HCT116 (cell line): Measurements from ENCODE around the gene BPTF. TPM values are rescaled to one million over a fixed set of nuclear protein-coding genes. Genes with fewer than 3 reads are reported as not detected.

ENCODE experiments used
- ATAC-seq: fragments of 200-7000 bp; cut with Tn5 transposase; 2 replicates; pipeline ENCODE4 v1.9.1; 2020; ENCODE audit warnings: mild to moderate bottlenecking, moderate library complexity
- BruUV-seq: library from RNA; stranded (reverse); fragments of 400-500 nt; replicated peaks from 2 replicates; lab custom pipeline; 2021; lab: Mats Ljungman, UMichigan
- CTCF ChIA-PET: fragments of 300-600 bp; sonication (Branson Sonifier 250); formaldehyde crosslinking; loops from one replicate; lab custom pipeline; 2021; ENCODE audit warnings: antibody characterized with exemption; lab: Charles Lee
- POLR2A ChIA-PET: fragments of 300-600, 350-600 bp; sonication (Branson Sonifier 250); formaldehyde crosslinking; loops from one replicate; lab custom pipeline; 2021; ENCODE audit warnings: antibody characterized with exemption; lab: Charles Lee
- RAD21 ChIA-PET, 2 experiments: fragments of 300-600 bp; sonication (Branson Sonifier 250); formaldehyde crosslinking; loops; one replicate each; lab custom pipeline; 2023; ENCODE audit warnings: low total read pairs in 2 of 2; ENCODE audit not compliant: uncharacterized antibody in 2 of 2, unreplicated experiment in 2 of 2, low non-redundant PET in 1 of 2; lab: Charles Lee
- DNase-seq: peaks from one replicate; pipeline ENCODE4 v3.0.0-alpha.2; 2010; ENCODE audit warnings: low read depth, low spot score
- H2AFZ ChIP-seq: fragments of 200-600 bp; shearing (Covaris generic), sonication (generic); 2 replicates; pipeline ENCODE4 v1.6.1; 2017; ENCODE audit warnings: low read depth, mixed run types, mixed read lengths, antibody characterized with exemption, low read length; ENCODE audit not compliant: poor library complexity, severe bottlenecking
- H3K27ac ChIP-seq: 2 replicates; pipeline ENCODE4 v1.5.1; 2012; ENCODE audit warnings: low read depth, low read length
- H3K27me3 ChIP-seq: fragments of 200-600 bp; sonication (generic); 2 replicates; pipeline ENCODE4 v1.6.1; 2016; ENCODE audit warnings: mixed run types, low read length, mixed read lengths; ENCODE audit not compliant: insufficient read depth
- H3K36me3 ChIP-seq, 2 experiments: fragments of 200-500 bp in 1 of 2; fragments of 200-600 bp in 1 of 2; sonication (Bioruptor generic) in 1 of 2; sonication (generic) in 1 of 2; 2 replicates each; pipeline versions ENCODE4 v1.5.1 to v1.6.1; 2014 to 2016; ENCODE audit warnings: low read length in 2 of 2, inconsistent platforms in 1 of 2, mixed read lengths in 1 of 2, mixed run types in 1 of 2; ENCODE audit not compliant: insufficient read depth in 2 of 2, control insufficient read depth in 1 of 2
- H3K4me1 ChIP-seq, 2 experiments: fragments of 200-600 bp in 1 of 2; sonication (generic) in 1 of 2; 2 replicates each; pipeline versions ENCODE4 v1.5.1 to v1.6.1; 2012 to 2017; ENCODE audit warnings: low read length in 2 of 2, inconsistent platforms in 1 of 2, mild to moderate bottlenecking in 1 of 2, mixed read lengths in 1 of 2, mixed run types in 1 of 2, moderate library complexity in 1 of 2; ENCODE audit not compliant: insufficient read depth in 2 of 2, control insufficient read depth in 1 of 2
- H3K4me2 ChIP-seq: fragments of 200-600 bp; sonication (generic); 2 replicates; pipeline ENCODE4 v1.6.1; 2017; ENCODE audit warnings: mixed run types, low read length, mixed read lengths
- H3K4me3 ChIP-seq, 2 experiments: fragments of 200-600 bp in 1 of 2; sonication (generic) in 1 of 2; replicated peaks in 1 of 2; 2 replicates each; pipeline ENCODE4 v1.5.1; 2011 to 2016; ENCODE audit warnings: low read length in 2 of 2, control low read depth in 1 of 2, low read depth in 1 of 2, mild to moderate bottlenecking in 1 of 2, mixed read lengths in 1 of 2, mixed run types in 1 of 2
- H3K79me2 ChIP-seq: fragments of 200-600 bp; sonication (generic); 2 replicates; pipeline ENCODE4 v1.6.1; 2017; ENCODE audit warnings: mild to moderate bottlenecking, mixed run types, low read length, moderate library complexity, mixed read lengths; ENCODE audit not compliant: insufficient read depth
- H3K9ac ChIP-seq: fragments of 200-600 bp; sonication (generic); 2 replicates; pipeline ENCODE4 v1.6.1; 2016; ENCODE audit warnings: low read length, mixed read lengths
- H3K9me2 ChIP-seq: fragments of 200-600 bp; sonication (generic), shearing (Covaris generic); 2 replicates; pipeline ENCODE4 v1.6.1; 2017; ENCODE audit warnings: mixed run types, mild to moderate bottlenecking, moderate library complexity; ENCODE audit not compliant: insufficient read depth
- H3K9me3 ChIP-seq, 2 experiments: fragments of 200-500 bp in 1 of 2; fragments of 200-600 bp in 1 of 2; sonication (Bioruptor generic) in 1 of 2; sonication (generic) in 1 of 2; 2 replicates each; pipeline ENCODE4 v1.6.1; 2014 to 2017; ENCODE audit warnings: low read length in 2 of 2, mixed read lengths in 2 of 2, inconsistent platforms in 1 of 2, low read depth in 1 of 2, mild to moderate bottlenecking in 1 of 2, mixed run types in 1 of 2, moderate library complexity in 1 of 2; ENCODE audit not compliant: control insufficient read depth in 1 of 2, insufficient read depth in 1 of 2
- H4K20me1 ChIP-seq: fragments of 200-600 bp; sonication (generic), shearing (Covaris generic); 2 replicates; pipeline ENCODE4 v1.6.1; 2017; ENCODE audit warnings: mixed run types, mild to moderate bottlenecking, moderate library complexity; ENCODE audit not compliant: insufficient read depth
- CBX3 ChIP-seq: IDR thresholded peaks from 2 replicates; pipeline ENCODE4 v1.6.1; 2012; ENCODE audit warnings: low read depth
- CEBPB ChIP-seq: IDR thresholded peaks from 2 replicates; pipeline ENCODE4 v1.6.1; 2012; ENCODE audit warnings: low read depth
- EGR1 ChIP-seq: IDR thresholded peaks from 2 replicates; pipeline ENCODE4 v1.6.1; 2012; ENCODE audit warnings: low read depth
- FOSL1 ChIP-seq: IDR thresholded peaks from 2 replicates; pipeline ENCODE4 v1.6.1; 2012; ENCODE audit warnings: low read depth
- SP1 ChIP-seq: IDR thresholded peaks from 2 replicates; pipeline ENCODE4 v1.6.1; 2012; ENCODE audit warnings: low read depth
- SRF ChIP-seq: IDR thresholded peaks from 2 replicates; pipeline ENCODE4 v1.6.1; 2012; ENCODE audit warnings: low read depth
- YY1 ChIP-seq: IDR thresholded peaks from 2 replicates; pipeline ENCODE4 v1.6.1; 2011; ENCODE audit warnings: low read length, low read depth, moderate library complexity, mild to moderate bottlenecking; ENCODE audit not compliant: insufficient replicate concordance; ENCODE audit errors: extremely low read depth
- ZFX ChIP-seq: fragments of 450-650 bp; IDR thresholded peaks from 2 replicates; pipeline ENCODE4 v1.6.1; 2017
- ZNF274 ChIP-seq: fragments of 200-500 bp; sonication (Bioruptor generic); IDR thresholded peaks from 2 replicates; pipeline ENCODE4 v1.6.1; 2014; ENCODE audit warnings: mild to moderate bottlenecking, low read depth, low read length, inconsistent platforms
- intact Hi-C: fragments of 100-400 bp; cut with micrococcal nuclease; formaldehyde crosslinking; loops from 2 replicates; pipeline ENCODE4 v1.10.0; 2022
- total RNA-seq: library from RNA; stranded (reverse); gene quantifications from one replicate; pipeline ENCODE4 v1.2.1, GENCODE V29; 2021; ENCODE audit not compliant: unreplicated experiment
- TF ChIP-seq, protein P1 (sequence below): IDR thresholded peaks from 2 replicates; pipeline ENCODE4 v1.6.1; 2011; ENCODE audit warnings: mild to moderate bottlenecking, low read length, moderate library complexity; ENCODE audit not compliant: insufficient replicate concordance; ENCODE audit errors: extremely low read depth
- TF ChIP-seq, protein P2 (sequence below), 3 experiments: fragments of 200-600 bp in 1 of 3; sonication (generic) in 1 of 3; IDR thresholded peaks in 2 of 3; conservative IDR thresholded peaks in 1 of 3; 2 replicates each; pipeline ENCODE4 v1.5.1; 2012 to 2017; ENCODE audit warnings: low read depth in 2 of 3, low read length in 2 of 3, antibody characterized with exemption in 1 of 3, borderline replicate concordance in 1 of 3, control low read depth in 1 of 3, mild to moderate bottlenecking in 1 of 3, mixed read lengths in 1 of 3, mixed run types in 1 of 3, moderate library complexity in 1 of 3; ENCODE audit not compliant: insufficient read depth in 1 of 3
- TF ChIP-seq, protein P3 (sequence below): IDR thresholded peaks from 2 replicates; pipeline ENCODE4 v1.6.1; 2012

The BPTF gene
- total RNA-seq, 1 experiment from 2014 or later = 114 TPM

DNA sequence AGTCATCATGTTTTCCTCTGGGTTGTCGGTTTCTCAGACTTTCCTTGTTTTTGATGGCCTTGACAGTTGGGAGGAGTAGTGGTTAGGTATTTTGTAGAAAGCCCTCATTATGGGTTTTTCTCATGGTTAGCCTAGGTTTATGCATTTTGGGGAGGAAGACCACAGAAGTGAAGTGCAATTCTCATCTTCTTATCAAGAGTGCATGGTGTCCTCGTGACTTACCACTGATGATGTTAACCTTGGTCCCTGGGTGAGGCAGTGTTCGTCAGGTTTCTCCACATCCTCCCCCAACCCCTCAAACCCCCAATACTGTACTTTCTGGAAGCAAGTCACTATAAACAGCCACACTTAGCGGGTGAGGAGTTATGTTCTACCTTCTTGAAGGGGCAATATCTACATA lies 42.3 kb downstream of the BPTF start:
- peaks cover 86% of the 10 kb centered on the region for H3K79me2 ChIP-seq
- no peaks in the 10 kb centered on the region for H3K9me2 ChIP-seq
- no peak for DNase-seq
- no peaks in the 10 kb centered on the region for H3K9me3 ChIP-seq
- ChIA-PET CTCF (no interaction called here), POLR2A (no interaction called here), RAD21 (no interaction called here)
- no peak overlapping the region for H3K27ac ChIP-seq
- H3K4me2 ChIP-seq = no peak overlapping the region
- BruUV-seq = no TSS peak
- intact Hi-C loops = no loop called here
- H3K36me3 ChIP-seq = peaks cover 2 to 6% of the 10 kb centered on the region in 2 experiments; a peak in 2 of 4 replicates
- H3K9ac ChIP-seq = no peak overlapping the region
- H3K4me3 ChIP-seq = no peak overlapping the region
- peaks cover 18% of the 10 kb centered on the region; the same call in 1 of the 2 replicates for H4K20me1 ChIP-seq
- H2AFZ ChIP-seq = no peak overlapping the region
- TF ChIP-seq, protein P1, sequence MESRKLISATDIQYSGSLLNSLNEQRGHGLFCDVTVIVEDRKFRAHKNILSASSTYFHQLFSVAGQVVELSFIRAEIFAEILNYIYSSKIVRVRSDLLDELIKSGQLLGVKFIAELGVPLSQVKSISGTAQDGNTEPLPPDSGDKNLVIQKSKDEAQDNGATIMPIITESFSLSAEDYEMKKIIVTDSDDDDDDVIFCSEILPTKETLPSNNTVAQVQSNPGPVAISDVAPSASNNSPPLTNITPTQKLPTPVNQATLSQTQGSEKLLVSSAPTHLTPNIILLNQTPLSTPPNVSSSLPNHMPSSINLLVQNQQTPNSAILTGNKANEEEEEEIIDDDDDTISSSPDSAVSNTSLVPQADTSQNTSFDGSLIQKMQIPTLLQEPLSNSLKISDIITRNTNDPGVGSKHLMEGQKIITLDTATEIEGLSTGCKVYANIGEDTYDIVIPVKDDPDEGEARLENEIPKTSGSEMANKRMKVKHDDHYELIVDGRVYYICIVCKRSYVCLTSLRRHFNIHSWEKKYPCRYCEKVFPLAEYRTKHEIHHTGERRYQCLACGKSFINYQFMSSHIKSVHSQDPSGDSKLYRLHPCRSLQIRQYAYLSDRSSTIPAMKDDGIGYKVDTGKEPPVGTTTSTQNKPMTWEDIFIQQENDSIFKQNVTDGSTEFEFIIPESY = no peak
- no peak for TF ChIP-seq ZNF274
- no peak for TF ChIP-seq SP1
- no peak for TF ChIP-seq ZFX
- no peak for TF ChIP-seq CBX3
- TF ChIP-seq EGR1 = no peak
- no peak for TF ChIP-seq CEBPB
- no peak for TF ChIP-seq FOSL1
- TF ChIP-seq, protein P2, sequence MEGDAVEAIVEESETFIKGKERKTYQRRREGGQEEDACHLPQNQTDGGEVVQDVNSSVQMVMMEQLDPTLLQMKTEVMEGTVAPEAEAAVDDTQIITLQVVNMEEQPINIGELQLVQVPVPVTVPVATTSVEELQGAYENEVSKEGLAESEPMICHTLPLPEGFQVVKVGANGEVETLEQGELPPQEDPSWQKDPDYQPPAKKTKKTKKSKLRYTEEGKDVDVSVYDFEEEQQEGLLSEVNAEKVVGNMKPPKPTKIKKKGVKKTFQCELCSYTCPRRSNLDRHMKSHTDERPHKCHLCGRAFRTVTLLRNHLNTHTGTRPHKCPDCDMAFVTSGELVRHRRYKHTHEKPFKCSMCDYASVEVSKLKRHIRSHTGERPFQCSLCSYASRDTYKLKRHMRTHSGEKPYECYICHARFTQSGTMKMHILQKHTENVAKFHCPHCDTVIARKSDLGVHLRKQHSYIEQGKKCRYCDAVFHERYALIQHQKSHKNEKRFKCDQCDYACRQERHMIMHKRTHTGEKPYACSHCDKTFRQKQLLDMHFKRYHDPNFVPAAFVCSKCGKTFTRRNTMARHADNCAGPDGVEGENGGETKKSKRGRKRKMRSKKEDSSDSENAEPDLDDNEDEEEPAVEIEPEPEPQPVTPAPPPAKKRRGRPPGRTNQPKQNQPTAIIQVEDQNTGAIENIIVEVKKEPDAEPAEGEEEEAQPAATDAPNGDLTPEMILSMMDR (IDR thresholded peaks at IDR 0.05 in 2 of 3, conservative IDR thresholded peaks at IDR 0.05 in 1 of 3; ENCODE audit: borderline replicate concordance in 1 of 3, insufficient read depth in 1 of 3, low read depth in 2 of 3, low read length in 2 of 3) = no peak
- TF ChIP-seq YY1 = no peak
- TF ChIP-seq SRF = no peak
- TF ChIP-seq, protein P3, sequence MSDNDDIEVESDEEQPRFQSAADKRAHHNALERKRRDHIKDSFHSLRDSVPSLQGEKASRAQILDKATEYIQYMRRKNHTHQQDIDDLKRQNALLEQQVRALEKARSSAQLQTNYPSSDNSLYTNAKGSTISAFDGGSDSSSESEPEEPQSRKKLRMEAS = no peak
- TF ChIP-seq, all 23 proteins: peak for 0
- H3K4me1 ChIP-seq = no peaks in the 10 kb centered on the region
- no peak for ATAC-seq
- no peaks in the 10 kb centered on the region for H3K27me3 ChIP-seq
